Activated CD8-positive, alpha-beta T cell treated with anti-CD3 and anti-CD28 coated beads for 36 hours (primary cell): ENCODE data around the gene PIANP. TPM values are rescaled to one million over a fixed set of nuclear protein-coding genes. Genes with fewer than 3 reads are reported as not detected.

ENCODE experiments used
- ATAC-seq: fragments of 200-7000 bp; cut with Tn5 transposase; one replicate; pipeline ENCODE4 v1.10.0; 2021; ENCODE audit warnings: mild to moderate bottlenecking, moderate library complexity
- CTCF ChIA-PET: fragments of 350-600 bp; sonication (Branson Sonifier 250); formaldehyde crosslinking; loops from one replicate; lab custom pipeline; 2021; ENCODE audit warnings: antibody characterized with exemption; lab: Charles Lee
- POLR2A ChIA-PET: fragments of 350-600 bp; sonication (Branson Sonifier 250); formaldehyde crosslinking; loops from one replicate; lab custom pipeline; 2021; ENCODE audit warnings: antibody characterized with exemption; lab: Charles Lee
- DNase-seq: peaks from one replicate; pipeline ENCODE4 v3.0.0-alpha.2; 2020
- H3K27ac Mint-ChIP-seq: one replicate; pipeline ENCODE4 v1.8.0; 2021; ENCODE audit warnings: mild to moderate bottlenecking, mixed read lengths
- H3K27me3 Mint-ChIP-seq: one replicate; pipeline ENCODE4 v1.8.0; 2021; ENCODE audit warnings: mixed read lengths
- H3K36me3 Mint-ChIP-seq: one replicate; pipeline ENCODE4 v1.8.0; 2021; ENCODE audit warnings: low read depth, mixed read lengths
- H3K4me1 Mint-ChIP-seq: one replicate; pipeline ENCODE4 v1.8.0; 2021; ENCODE audit warnings: low read depth, mixed read lengths
- H3K4me3 Mint-ChIP-seq: one replicate; pipeline ENCODE4 v1.8.0; 2021; ENCODE audit warnings: mild to moderate bottlenecking, moderate library complexity, mixed read lengths
- H3K9me3 Mint-ChIP-seq: one replicate; pipeline ENCODE4 v1.8.0; 2021; ENCODE audit warnings: mixed read lengths
- CTCF ChIP-seq: fragments of 200-600 bp; IDR thresholded peaks from one replicate; pipeline ENCODE4 v1.8.0; 2022; ENCODE audit warnings: antibody characterized with exemption, mild to moderate bottlenecking
- intact Hi-C: fragments of 100-400 bp; cut with micrococcal nuclease; formaldehyde crosslinking; loops from one replicate; pipeline ENCODE4 v1.10.0; 2022
- total RNA-seq, 2 experiments: library from RNA; stranded (reverse); gene quantifications; one replicate each; pipeline ENCODE4 v1.2.3, GENCODE V29; 2021

Gene PIANP
- total RNA-seq, 2 experiments from 2014 or later: not detected

GRCh38 chr12:6730169-6730568 is 29.6 kb upstream of the PIANP start:
- no peak overlapping the region for H3K4me3 Mint-ChIP-seq
- no peak for DNase-seq
- CTCF ChIA-PET: interaction anchor here (0.9 to 1.5 kb wide), 2 partner anchors 16 to 36 kb away, joined by 3 to 4 read pairs; partner anchors contain the start of gene PTMS
- TF ChIP-seq CTCF: no peak
- H3K4me1 Mint-ChIP-seq: peaks cover 10% of the 10 kb centered on the region
- no peak for ATAC-seq
- H3K27ac Mint-ChIP-seq: no peak overlapping the region
- intact Hi-C loops: no loop called here
- peaks cover 31% of the 10 kb centered on the region for H3K36me3 Mint-ChIP-seq
- POLR2A ChIA-PET: interaction anchor here (1.2 to 1.3 kb wide), 2 partner anchors 92 to 96 kb away, joined by 3 to 4 read pairs; no protein-coding TSS in a partner anchor
- H3K9me3 Mint-ChIP-seq: no peaks in the 10 kb centered on the region
- no peaks in the 10 kb centered on the region for H3K27me3 Mint-ChIP-seq

GRCh38 chr12:6729186-6729585 is 28.6 kb upstream of the PIANP start:
- CTCF ChIA-PET: interaction anchor here (0.9 kb wide), 1 partner anchor 37 kb away, joined by 4 read pairs; the partner anchor contains the start of gene PTMS
- DNase-seq (no peak), ATAC-seq (no peak)
- peaks cover 31% of the 10 kb centered on the region for H3K36me3 Mint-ChIP-seq
- H3K4me3 Mint-ChIP-seq: no peak overlapping the region
- no peak overlapping the region for H3K27ac Mint-ChIP-seq
- no peaks in the 10 kb centered on the region for H3K27me3 Mint-ChIP-seq
- intact Hi-C loops: no loop called here
- peaks cover 15% of the 10 kb centered on the region for H3K4me1 Mint-ChIP-seq
- POLR2A ChIA-PET: no interaction called here
- no peaks in the 10 kb centered on the region for H3K9me3 Mint-ChIP-seq
- TF ChIP-seq CTCF: no peak

GRCh38 chr12:6725350-6725749 is 24.7 kb upstream of the PIANP start:
- peaks cover 24% of the 10 kb centered on the region for H3K36me3 Mint-ChIP-seq
- peaks cover 24% of the 10 kb centered on the region for H3K4me1 Mint-ChIP-seq
- intact Hi-C loops: no loop called here
- H3K4me3 Mint-ChIP-seq: peak overlapping the region; percentile 85
- POLR2A ChIA-PET: interaction anchor here (1.0 to 2.5 kb wide), 7 partner anchors 17 to 147 kb away, joined by 3 to 22 read pairs (median 7); partner anchors contain the start of genes CDCA3, MLF2, P3H3 and PTMS
- ATAC-seq (no peak), DNase-seq (no peak)
- no peak for TF ChIP-seq CTCF
- no peaks in the 10 kb centered on the region for H3K27me3 Mint-ChIP-seq
- CTCF ChIA-PET: interaction anchor here (0.6 to 2.8 kb wide), 10 partner anchors 13 to 148 kb away, joined by 3 to 33 read pairs (median 4); partner anchors contain the start of genes MLF2, PTMS, SPSB2 and ZNF384
- no peaks in the 10 kb centered on the region for H3K9me3 Mint-ChIP-seq
- peak overlapping the region; percentile 51 for H3K27ac Mint-ChIP-seq

GRCh38 chr12:6724409-6724797 is 23.8 kb upstream of the PIANP start:
- no peaks in the 10 kb centered on the region for H3K27me3 Mint-ChIP-seq
- CTCF ChIA-PET: interaction anchor here (0.6 to 2.8 kb wide), 30 partner anchors 10 to 300 kb away, joined by 3 to 33 read pairs (median 4); partner anchors contain the start of genes CDCA3, ENO2, MLF2 and PTMS
- peaks cover 15% of the 10 kb centered on the region for H3K36me3 Mint-ChIP-seq
- peak overlapping the region; percentile 97 for H3K27ac Mint-ChIP-seq
- no peak for TF ChIP-seq CTCF
- ATAC-seq (peak; percentile 26), DNase-seq (peak; percentile 49)
- no peaks in the 10 kb centered on the region for H3K9me3 Mint-ChIP-seq
- POLR2A ChIA-PET: interaction anchor here (0.6 to 2.5 kb wide), 23 partner anchors 8 to 219 kb away, joined by 3 to 22 read pairs (median 5); partner anchors contain the start of genes C12orf57, CDCA3, LAG3 and MLF2
- peak overlapping the region; percentile 85 for H3K4me3 Mint-ChIP-seq
- intact Hi-C loops: no loop called here
- peaks cover 24% of the 10 kb centered on the region for H3K4me1 Mint-ChIP-seq
